ENCODE data around the gene TPRN. TPM values are rescaled to one million over a fixed set of nuclear protein-coding genes. Genes with fewer than 3 reads are reported as not detected.

Gene TPRN
- 100 to 1,000 TPM in 2 of 4 donors, 10 to 100 TPM in 2; 76.2 to 228 (median 117) TPM for total RNA-seq

GRCh38 chr9:137200311-137201204, at the start of gene TPRN:
Gene TPRN (minus strand): TSS chr9:137200741. CDS start chr9:137200711, 30 bp downstream.
- Histone ChIP-seq H3K36me3 (no peaks in the 10 kb centered on the region), H3K4me1 (peaks cover 34 to 80% (median 71%) of the 10 kb centered on the region in 4 donors), H3K9me3 (no peaks in the 10 kb centered on the region), H3K4me3 (peak within 1 kb of the TSS; percentile 55 to 74 (median 67)), H3K27ac (peak within 1 kb of the TSS; percentile 89 to 92 (median 90)), H3K27me3 (no peaks in the 10 kb centered on the region)
- DNase-seq: peak; percentile 100
- 2% methylated on average over 18 of the region's 118 CpGs; no CpG with 5 or more reads in 1 of the 2 donors for WGBS, 2 donors (ENCODE audit: low coverage in 1 of 2)
- in situ Hi-C loops (cut with MboI; ENCODE audit: low pct_ligation_motif_present in 1 of 4, low pct_unique_long_range_greater_than_20kb in 1 of 4, low sequenced_read_pairs in 3 of 4) (loop anchor here in 1 of 4 donors (25.0 kb wide), 1 partner anchor 88 kb away; the partner anchor contains the start of gene DPP7), intact Hi-C loops (cut with DNase I; ENCODE audit: low total_unique reads) (no loop called here)
- TF ChIP-seq EP300 (IDR thresholded peaks at IDR 0.05; ENCODE audit: low read depth) (no peak), CTCF (IDR thresholded peaks at IDR 0.05) (no peak), POLR2A (IDR thresholded peaks at IDR 0.05) (peak; percentile 88), POLR2AphosphoS5 (IDR thresholded peaks at IDR 0.05) (peak; percentile 76 to 90 (median 79))

DNA sequence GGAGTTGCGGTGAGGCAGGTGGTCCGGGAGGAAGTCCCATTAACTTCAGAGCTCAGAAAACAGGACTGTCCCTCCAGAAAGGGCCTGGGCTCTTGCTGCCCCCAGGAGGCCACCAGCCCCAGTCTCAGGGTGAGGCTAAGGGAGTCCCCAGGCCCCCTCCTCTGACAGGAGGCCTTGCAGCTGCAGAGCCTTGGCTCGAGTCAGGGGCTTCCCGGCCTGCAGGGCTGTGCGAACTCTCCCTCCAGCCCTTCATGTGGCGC, 47.3 kb upstream of the TPRN start:
- DNase-seq: no peak
- H3K36me3 ChIP-seq: peaks cover 0 to 2% (median 0%) of the 10 kb centered on the region in 4 donors
- in situ Hi-C loops (cut with MboI; ENCODE audit: low pct_ligation_motif_present in 1 of 4, low pct_unique_long_range_greater_than_20kb in 1 of 4, low sequenced_read_pairs in 3 of 4): no loop called here
- intact Hi-C loops (cut with DNase I; ENCODE audit: low total_unique reads): no loop called here
- H3K27me3 ChIP-seq: no peaks in the 10 kb centered on the region
- H3K9me3 ChIP-seq: no peaks in the 10 kb centered on the region
- TF ChIP-seq EP300 (IDR thresholded peaks at IDR 0.05; ENCODE audit: low read depth): no peak
- TF ChIP-seq CTCF (IDR thresholded peaks at IDR 0.05): no peak
- no peak for TF ChIP-seq POLR2AphosphoS5 (IDR thresholded peaks at IDR 0.05)
- TF ChIP-seq POLR2A (IDR thresholded peaks at IDR 0.05): no peak
- H3K27ac ChIP-seq: no peak overlapping the region
- H3K4me3 ChIP-seq: no peak overlapping the region
- H3K4me1 ChIP-seq: peaks cover 2 to 14% (median 7%) of the 10 kb centered on the region in 4 donors
- 96% methylated on average over 6 of the region's 6 CpGs; no CpG with 5 or more reads in 1 of the 2 donors for WGBS, 2 donors (ENCODE audit: low coverage in 1 of 2)

DNA sequence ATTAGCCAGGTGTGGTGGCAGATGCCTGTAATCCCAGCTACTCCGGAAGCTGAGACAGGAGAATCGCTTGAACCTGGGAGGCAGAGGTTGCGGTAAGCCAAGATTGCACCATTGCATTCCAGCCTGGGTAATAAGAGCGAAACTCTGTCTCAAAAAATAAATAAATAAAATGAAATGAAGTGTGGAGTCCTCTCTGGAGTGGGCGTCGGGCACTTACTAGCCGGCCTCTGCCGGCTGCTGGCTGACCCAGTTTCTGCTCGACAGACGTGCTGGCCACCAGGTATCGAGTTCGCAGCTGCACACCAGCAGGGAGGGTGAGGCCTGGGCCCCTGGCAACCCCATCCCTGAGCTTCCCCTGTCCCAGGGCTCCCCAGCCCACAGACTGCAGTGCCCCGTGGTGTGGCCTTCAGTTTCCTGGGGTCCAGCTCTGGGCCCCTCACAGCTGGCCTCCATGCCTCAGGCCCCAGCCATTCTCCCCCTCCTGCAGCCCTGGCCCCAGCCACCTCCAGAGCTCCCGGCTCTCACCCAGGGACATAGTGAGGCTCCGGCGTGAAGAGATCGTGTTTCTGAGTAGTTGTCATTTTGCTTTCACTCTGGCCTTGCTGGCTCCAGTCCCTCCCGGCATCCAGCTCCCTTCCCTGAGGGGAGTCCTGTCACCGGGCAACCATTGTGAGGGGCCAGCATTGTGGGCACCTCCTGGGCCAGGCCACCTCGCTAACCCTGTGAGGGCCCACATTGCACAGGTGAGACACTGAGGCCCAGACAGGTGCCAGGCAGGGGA, 46.8 kb upstream of the TPRN start:
- H3K9me3 ChIP-seq: no peaks in the 10 kb centered on the region
- in situ Hi-C loops (cut with MboI; ENCODE audit: low pct_ligation_motif_present in 1 of 4, low pct_unique_long_range_greater_than_20kb in 1 of 4, low sequenced_read_pairs in 3 of 4) (no loop called here), intact Hi-C loops (cut with DNase I; ENCODE audit: low total_unique reads) (no loop called here)
- H3K27ac ChIP-seq: no peak overlapping the region
- no peak overlapping the region for H3K4me3 ChIP-seq
- TF ChIP-seq POLR2AphosphoS5 (IDR thresholded peaks at IDR 0.05) (no peak), EP300 (IDR thresholded peaks at IDR 0.05; ENCODE audit: low read depth) (no peak), CTCF (IDR thresholded peaks at IDR 0.05) (no peak), POLR2A (IDR thresholded peaks at IDR 0.05) (no peak)
- H3K4me1 ChIP-seq: peaks cover 7 to 15% (median 12%) of the 10 kb centered on the region in 4 donors
- H3K36me3 ChIP-seq: peaks cover 0 to 5% (median 0%) of the 10 kb centered on the region in 4 donors
- no peak for DNase-seq
- H3K27me3 ChIP-seq: no peaks in the 10 kb centered on the region
- 76 to 80% methylated on average over 2 to 20 of the region's 20 CpGs for WGBS, 2 donors (ENCODE audit: low coverage in 1 of 2)

Measured in transverse colon (tissue), 4 donors.